Activated CD4-positive, alpha-beta T cell treated with anti-CD3 and anti-CD28 coated beads, Interleukin-2, amount 50 U/mL, for 48 hours (primary cell): ENCODE data around the gene INAFM2.

Experiments used
- DNase-seq, 2 experiments: peaks; one replicate each; pipeline ENCODE4 v3.0.0-alpha.2; 2020

INAFM2 gene

DNA sequence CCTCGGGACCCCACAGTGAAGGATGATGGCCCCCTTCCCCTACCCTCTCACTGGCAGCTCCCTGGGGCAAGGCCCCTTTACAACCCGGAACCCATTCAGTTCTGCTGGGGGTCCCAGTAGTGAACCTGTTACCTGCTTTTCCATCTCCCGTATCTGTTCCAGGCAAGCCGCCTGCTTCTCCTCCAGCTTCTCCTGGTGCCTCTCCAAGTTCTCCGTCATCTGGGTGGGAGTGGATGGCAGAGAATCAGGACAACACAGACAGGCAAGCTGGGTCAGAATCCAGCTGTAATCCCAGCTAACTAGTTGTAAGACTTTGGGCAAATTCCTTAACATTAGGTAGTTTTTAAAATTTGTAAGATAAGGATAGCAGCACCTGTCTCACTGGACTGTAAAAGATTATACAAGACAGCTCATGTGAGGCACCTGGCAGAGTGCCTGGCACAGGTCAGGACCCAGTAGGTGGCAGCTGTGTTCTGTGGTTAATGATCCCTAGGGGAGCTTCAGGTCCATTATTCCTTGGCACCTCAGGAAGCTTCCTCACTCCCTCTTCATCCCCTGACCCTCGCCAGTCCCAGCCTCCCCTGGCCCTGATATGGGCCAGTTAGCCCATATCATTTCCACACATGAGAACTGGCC, 34.2 kb upstream of the INAFM2 start:
- no peak for DNase-seq

- DNase-seq, result no peak
Observed at GRCh38 chr15:40290545-40290917, 33.0 kb upstream of the INAFM2 start.

GRCh38 chr15:40290918-40291574, 32.4 kb upstream of the INAFM2 start:
- no peak for DNase-seq

DNA sequence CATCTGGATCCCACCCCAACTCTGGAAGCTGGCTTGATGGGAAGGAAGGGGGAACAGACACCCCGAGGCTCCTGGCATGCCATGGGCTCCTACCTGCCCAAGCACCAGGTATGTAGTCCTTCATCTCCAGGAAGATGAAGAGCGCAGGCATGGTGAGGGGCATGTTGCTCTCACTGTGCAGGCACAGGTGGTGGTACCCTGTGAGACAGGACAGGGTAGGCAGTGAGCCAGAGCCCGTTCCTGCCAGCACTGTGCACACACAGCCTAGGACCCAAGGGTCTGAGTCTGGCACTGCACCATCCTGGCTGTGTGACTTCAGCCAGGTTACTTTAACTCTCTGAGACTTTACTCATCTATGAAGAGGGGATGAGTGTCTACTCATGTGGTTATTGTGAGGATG, 31.2 kb upstream of the INAFM2 start:
- DNase-seq, result no peak

- no peak for DNase-seq
Observed at GRCh38 chr15:40293006-40293405, 30.5 kb upstream of the INAFM2 start.

DNA sequence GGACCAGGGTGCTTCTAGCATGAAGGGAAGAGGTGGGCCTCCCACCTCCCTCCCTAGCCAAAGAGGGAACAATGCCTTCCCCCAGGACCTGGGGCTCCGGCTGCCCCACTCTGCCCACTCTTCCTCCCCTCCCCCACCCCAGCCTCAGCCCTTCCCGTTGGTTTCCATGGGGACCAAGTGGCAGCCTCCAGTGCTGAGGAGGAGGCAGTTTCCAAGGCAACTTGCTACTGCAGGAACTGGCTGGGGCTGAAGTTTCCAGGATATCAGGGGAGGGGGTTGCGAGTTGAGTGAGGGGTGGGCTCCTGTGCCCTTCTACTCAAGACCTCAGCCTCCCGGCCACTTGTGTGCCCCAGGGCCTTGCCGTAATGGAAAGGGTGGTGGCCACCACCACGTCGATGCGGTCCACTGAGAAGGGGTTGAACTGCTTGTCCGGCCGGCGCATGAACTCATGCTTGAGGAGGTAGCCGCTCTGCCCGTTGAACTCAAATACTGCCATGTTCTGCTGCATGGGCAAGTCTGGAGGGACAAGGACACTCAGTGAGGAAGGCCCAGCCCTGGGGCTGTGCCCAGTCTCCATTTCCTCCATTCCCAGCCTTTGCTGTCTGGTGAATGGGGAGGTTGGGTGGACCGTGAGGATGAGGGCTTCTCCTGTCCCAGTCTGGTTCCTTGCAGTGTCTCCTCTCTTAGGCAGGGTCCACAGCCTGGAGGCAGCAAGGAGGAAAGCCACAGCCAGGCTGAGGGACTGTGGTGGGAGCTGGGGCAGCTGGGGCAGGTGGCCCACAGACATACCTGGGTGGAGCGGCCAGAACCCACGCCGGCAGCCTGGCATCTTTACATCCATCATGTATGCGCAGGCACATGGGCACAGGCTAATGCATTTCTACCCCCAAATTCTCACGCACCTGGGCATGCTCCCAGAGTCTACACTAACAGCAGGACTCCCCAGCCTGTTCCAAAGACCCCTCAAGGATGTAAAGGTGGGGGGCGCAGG, 29.3 kb upstream of the INAFM2 start:
- DNase-seq, result no peak

GRCh38 chr15:40295297-40295696, 28.2 kb upstream of the INAFM2 start:
- DNase-seq, result no peak

DNA sequence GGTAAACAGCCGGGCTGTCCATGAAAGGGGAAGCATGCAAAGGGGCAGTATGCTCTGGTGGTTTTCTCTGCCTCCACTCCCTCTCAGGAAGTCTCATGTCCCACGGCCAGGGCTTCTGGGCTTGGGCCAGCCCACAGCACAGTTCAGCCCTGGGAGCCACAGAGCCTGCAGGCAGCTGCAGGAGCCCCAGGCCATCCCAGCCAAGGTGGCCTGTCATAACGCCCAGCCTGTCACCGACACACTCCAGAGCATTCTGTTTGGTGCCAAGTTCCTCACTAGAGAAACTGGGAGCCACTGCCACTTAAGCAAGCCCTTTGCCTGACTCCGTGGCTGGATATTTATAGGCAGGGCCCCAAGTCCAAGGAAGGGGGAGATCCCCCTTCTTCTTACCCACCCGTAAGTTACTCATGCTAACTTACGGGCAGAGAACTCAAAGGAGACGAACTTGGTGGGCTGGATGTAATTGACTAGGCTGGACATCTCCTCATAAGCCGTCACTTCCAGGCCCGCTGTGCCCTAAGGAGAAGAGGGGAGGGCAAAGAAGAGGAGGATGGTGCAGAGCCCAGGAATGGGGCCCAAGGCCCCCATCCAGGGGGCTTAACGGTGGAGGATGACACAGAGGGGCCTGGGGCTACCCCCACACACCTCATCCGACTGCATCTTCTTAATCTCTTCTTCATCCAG, 27.5 kb upstream of the INAFM2 start:
- no peak for DNase-seq

- no peak for DNase-seq
Observed at GRCh38 chr15:40296561-40297230, 26.8 kb upstream of the INAFM2 start.

- no peak for DNase-seq
Observed at GRCh38 chr15:40297356-40297755, 26.1 kb upstream of the INAFM2 start.

- no peak for DNase-seq
Observed at GRCh38 chr15:40298216-40298935, 25.1 kb upstream of the INAFM2 start.

GRCh38 chr15:40300367-40300766, 23.1 kb upstream of the INAFM2 start:
- no peak for DNase-seq

- no peak for DNase-seq
Observed at GRCh38 chr15:40300771-40301170, 22.7 kb upstream of the INAFM2 start.

- no peak for DNase-seq
Observed at GRCh38 chr15:40301467-40302179, 21.9 kb upstream of the INAFM2 start.

GRCh38 chr15:40302288-40302886, 21.1 kb upstream of the INAFM2 start:
- no peak for DNase-seq

GRCh38 chr15:40302981-40303380, 20.5 kb upstream of the INAFM2 start:
- no peak for DNase-seq

DNA sequence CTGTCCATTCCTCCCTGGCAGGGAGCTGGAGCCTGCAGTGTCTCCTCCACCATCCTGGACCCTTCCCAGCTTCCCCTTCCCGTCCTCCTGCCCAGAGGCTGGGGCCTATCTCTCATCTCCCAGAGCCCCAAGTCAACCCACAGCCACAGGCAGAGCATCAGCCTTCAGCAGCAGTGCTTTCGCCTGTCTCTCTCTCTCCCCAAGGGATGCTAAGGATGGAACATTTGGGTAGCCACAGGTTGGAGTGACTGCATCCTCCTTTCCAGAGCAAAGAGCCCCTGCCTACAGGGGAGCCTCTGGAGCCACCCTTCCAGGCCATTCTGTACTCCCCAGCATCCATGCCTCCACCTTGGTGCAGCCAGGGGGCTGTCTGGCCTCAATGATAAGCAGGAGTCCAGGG, 19.9 kb upstream of the INAFM2 start:
- DNase-seq, result no peak

DNA sequence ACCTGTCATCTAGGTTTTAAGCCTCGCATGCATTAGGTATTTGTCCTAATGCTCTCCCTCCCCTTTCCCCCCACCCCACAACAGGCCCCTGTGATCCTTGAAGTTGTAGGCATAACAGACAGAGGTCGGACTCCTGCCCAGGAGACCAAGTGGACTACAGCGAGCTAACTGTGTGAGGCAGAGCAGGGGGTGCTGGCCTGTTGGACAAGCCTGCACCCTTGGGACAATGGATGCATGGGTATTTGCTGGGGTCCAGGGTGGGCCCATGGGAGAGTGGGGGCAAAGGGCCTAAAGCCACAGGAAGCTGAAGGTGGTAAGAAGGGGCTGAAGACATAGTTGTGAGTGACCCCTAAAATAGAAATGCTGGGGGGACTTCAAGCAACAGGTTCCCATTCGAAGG, 18.2 kb upstream of the INAFM2 start:
- no peak for DNase-seq

DNA sequence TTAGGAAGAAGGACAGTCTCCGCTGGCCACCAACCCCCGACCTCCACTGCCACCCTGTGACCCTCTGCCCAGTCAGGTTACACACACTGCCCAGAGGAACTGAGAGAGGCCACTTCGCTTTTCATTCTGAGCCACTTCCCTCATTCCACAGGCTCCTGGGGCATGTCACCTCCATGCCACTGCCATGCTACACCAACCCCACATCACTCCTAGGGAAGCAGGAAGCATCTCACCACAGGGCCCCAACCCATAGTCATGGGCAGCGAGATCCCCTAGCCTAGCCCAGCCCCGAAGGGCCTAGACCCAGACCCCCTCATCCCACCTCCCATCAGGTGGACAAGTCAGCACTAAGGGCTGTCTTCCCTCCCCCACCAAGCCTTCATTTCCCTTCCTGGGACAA, 17.1 kb upstream of the INAFM2 start:
- DNase-seq, result no peak

GRCh38 chr15:40306908-40307307, 16.6 kb upstream of the INAFM2 start:
- DNase-seq, result peak; percentile 23 to 26
